ENCODE results near the gene CUL7. TPM values are rescaled to one million over a fixed set of nuclear protein-coding genes. Genes with fewer than 3 reads are reported as not detected.

The CUL7 gene
- total and polyA plus RNA-seq, 9 of the 15 experiments (the other 6 are each of a cell fraction or from before 2014, with no cell fraction given) = 0.44 to 20.1 (median 8.6) TPM

- peak; percentile 83 for TF ChIP-seq POLR2H (tag; IDR thresholded peaks at IDR 0.05; ENCODE audit: low read depth)
- no peak for TF ChIP-seq TAF9B (IDR thresholded peaks at IDR 0.05; ENCODE audit: partially characterized antibody)
- no peak for TF ChIP-seq ZNF592 (IDR thresholded peaks at IDR 0.05)
- peak; percentile 89 for TF ChIP-seq HCFC1 (IDR thresholded peaks at IDR 0.05; ENCODE audit: low read depth, low read length)
- 0 out of 2 replicates have a peak, but pooled peaks have one; percentile 55 for TF ChIP-seq LCOR (CRISPR knock-in tag; IDR thresholded peaks at IDR 0.05)
- TF ChIP-seq STAT5A (IDR thresholded peaks at IDR 0.05; ENCODE audit: borderline replicate concordance, low read length) = peak; percentile 17; the same call in 1 of the 2 replicates
- TF ChIP-seq JUN (IDR thresholded peaks at IDR 0.05; ENCODE audit: borderline replicate concordance, low read depth, low read length) = peak; percentile 14; the same call in 1 of the 2 replicates
- TF ChIP-seq JUN (CRISPR knock-in tag; IDR thresholded peaks at IDR 0.05; ENCODE audit: borderline replicate concordance) = peak; percentile 32; the same call in 1 of the 2 replicates
- no peak for TF ChIP-seq ETS2 (tag; IDR thresholded peaks at IDR 0.05; ENCODE audit: borderline replicate concordance, poor library complexity, severe bottlenecking)
- TF ChIP-seq RBFOX2 (IDR thresholded peaks at IDR 0.05; ENCODE audit: low read depth, low read length) = peak; percentile 96
- no peak for TF ChIP-seq ZNF586 (CRISPR knock-in tag; conservative IDR thresholded peaks at IDR 0.05)
- TF ChIP-seq ARID1B (IDR thresholded peaks at IDR 0.05) = peak; percentile 55
- no peak for TF ChIP-seq BDP1 (IDR thresholded peaks at IDR 0.05; ENCODE audit: insufficient read depth, insufficient read length)
- TF ChIP-seq AFF1 (IDR thresholded peaks at IDR 0.05; ENCODE audit: low read depth in 1 of 2, partially characterized antibody in 2 of 2) = peak in 1 of 2 experiments; percentile 65
- TF ChIP-seq ZNF778 (CRISPR knock-in tag; IDR thresholded peaks at IDR 0.05) = no peak
- no peak; a peak in 1 of 4 replicates for TF ChIP-seq KDM4B (IDR thresholded peaks at IDR 0.05; ENCODE audit: borderline replicate concordance in 2 of 2, low read depth in 1 of 2)
- TF ChIP-seq RAD51 (IDR thresholded peaks at IDR 0.05; ENCODE audit: borderline replicate concordance, low read depth) = peak; percentile 73; the same call in 1 of the 2 replicates
- TF ChIP-seq L3MBTL2 (IDR thresholded peaks at IDR 0.05) = peak; percentile 9; the same call in 1 of the 2 replicates
- no peak for TF ChIP-seq SETDB1 (IDR thresholded peaks at IDR 0.05; ENCODE audit: low read length)
Measured at GRCh38 chr6:43059168-43060033, 5.8 kb upstream of the CUL7 start, which contains the start of the genes KLC4 and MRPL2 (continued).
